ENCODE results near the gene TLR4. TPM values are rescaled to one million over a fixed set of nuclear protein-coding genes. Genes with fewer than 3 reads are reported as not detected.

TLR4 gene
- total RNA-seq, 4 donors from 2014 or later: 14.0 to 33.1 (median 21.9) TPM

DNA sequence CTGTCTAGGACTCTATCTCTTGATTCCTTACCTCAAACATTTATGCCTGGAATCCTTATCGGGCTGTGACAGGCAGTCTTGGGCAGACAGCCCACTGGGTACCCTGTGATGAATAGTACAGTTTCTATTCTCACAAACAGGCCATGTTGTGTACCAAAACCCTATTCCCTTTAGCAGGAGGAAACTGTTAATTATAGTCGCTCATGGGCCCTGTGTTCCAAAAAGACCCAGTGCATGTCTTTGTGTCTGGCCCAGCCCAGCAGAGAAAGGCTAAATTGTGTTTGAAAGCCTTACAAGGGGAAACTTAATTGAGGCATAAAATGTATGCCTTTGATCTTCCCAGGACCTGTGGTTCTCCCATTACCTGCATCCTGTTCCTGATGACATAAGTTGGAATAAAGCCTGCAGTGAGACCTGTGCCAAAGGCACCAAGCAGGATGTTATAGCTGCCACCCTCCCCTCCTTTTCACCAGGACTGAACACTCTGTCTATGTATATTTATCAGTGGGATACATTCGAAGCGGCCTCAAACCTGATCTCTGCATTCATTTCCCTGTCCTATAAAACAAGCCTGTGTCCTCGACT lies 43.3 kb downstream of the TLR4 start:
- H3K27ac ChIP-seq: no peak overlapping the region
- H3K4me3 ChIP-seq: no peak overlapping the region
- 51 to 66% methylated on average over 5 of the region's 5 CpGs for WGBS, 2 donors
- TF ChIP-seq POLR2A (IDR thresholded peaks at IDR 0.05) (no peak), EP300 (IDR thresholded peaks at IDR 0.05) (no peak)
- TF ChIP-seq, protein P1, sequence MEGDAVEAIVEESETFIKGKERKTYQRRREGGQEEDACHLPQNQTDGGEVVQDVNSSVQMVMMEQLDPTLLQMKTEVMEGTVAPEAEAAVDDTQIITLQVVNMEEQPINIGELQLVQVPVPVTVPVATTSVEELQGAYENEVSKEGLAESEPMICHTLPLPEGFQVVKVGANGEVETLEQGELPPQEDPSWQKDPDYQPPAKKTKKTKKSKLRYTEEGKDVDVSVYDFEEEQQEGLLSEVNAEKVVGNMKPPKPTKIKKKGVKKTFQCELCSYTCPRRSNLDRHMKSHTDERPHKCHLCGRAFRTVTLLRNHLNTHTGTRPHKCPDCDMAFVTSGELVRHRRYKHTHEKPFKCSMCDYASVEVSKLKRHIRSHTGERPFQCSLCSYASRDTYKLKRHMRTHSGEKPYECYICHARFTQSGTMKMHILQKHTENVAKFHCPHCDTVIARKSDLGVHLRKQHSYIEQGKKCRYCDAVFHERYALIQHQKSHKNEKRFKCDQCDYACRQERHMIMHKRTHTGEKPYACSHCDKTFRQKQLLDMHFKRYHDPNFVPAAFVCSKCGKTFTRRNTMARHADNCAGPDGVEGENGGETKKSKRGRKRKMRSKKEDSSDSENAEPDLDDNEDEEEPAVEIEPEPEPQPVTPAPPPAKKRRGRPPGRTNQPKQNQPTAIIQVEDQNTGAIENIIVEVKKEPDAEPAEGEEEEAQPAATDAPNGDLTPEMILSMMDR (IDR thresholded peaks at IDR 0.05): no peak
- H3K36me3 ChIP-seq: no peaks in the 10 kb centered on the region
- H3K4me1 ChIP-seq: peaks cover 0 to 11% (median 2%) of the 10 kb centered on the region in 4 donors
- no peaks in the 10 kb centered on the region for H3K9me3 ChIP-seq
- H3K27me3 ChIP-seq: peaks cover 0 to 14% of the 10 kb centered on the region in 2 donors
- DNase-seq (ENCODE audit: low spot score in 2 of 2): no peak

DNA sequence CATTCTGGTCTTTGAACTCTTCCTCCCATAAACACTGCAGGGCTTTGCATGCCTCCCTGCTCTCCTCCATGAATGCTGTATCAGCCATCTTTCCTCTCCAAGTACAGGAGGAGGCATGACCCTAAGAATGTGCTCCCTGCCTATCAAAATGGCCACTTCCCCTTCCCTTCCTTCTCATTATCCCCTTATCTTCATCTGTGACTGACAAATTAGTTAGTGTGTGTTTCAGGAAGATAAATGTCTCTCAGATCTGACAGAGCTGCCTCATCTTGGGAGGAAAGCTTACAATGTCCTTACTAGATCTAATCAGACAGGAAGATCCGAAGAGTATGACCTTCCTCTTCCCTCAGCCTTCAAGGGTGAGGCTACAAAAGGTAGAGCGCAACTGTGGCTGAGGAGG lies 46.2 kb downstream of the TLR4 start:
- Histone ChIP-seq H3K27ac (no peak overlapping the region), H3K4me1 (peaks cover 0 to 4% (median 1%) of the 10 kb centered on the region in 4 donors), H3K27me3 (peaks cover 0 to 10% of the 10 kb centered on the region in 2 donors), H3K4me3 (no peak overlapping the region), H3K9me3 (no peaks in the 10 kb centered on the region), H3K36me3 (no peaks in the 10 kb centered on the region)
- no peak for DNase-seq (ENCODE audit: low spot score in 2 of 2)
- WGBS, 2 donors: 87 to 91% methylated on average over 2 of the region's 2 CpGs
- TF ChIP-seq POLR2A (IDR thresholded peaks at IDR 0.05): no peak
- TF ChIP-seq EP300 (IDR thresholded peaks at IDR 0.05): no peak
- TF ChIP-seq, protein P1 (IDR thresholded peaks at IDR 0.05): no peak

DNA sequence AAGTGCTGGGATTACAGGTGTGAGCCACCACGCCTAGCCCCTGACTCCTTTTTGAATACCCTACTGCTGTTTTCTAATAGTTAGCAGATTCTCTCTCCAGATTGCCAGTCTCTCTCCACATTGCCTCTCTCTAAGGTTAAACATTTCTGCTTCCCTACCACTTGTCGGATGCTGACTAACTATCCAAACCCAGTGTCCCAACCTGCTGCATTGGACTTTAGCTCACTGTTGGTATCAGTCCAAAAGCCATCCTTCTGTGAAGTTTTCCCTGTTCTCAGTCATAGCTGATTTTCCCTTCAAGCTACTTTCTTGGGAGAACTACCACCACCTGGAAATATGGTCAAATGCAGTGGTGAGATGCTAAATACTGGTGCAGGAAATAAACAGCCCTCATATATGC lies 48.7 kb downstream of the TLR4 start:
- Histone ChIP-seq H3K9me3 (no peaks in the 10 kb centered on the region), H3K27me3 (no peaks in the 10 kb centered on the region), H3K36me3 (no peaks in the 10 kb centered on the region), H3K27ac (no peak overlapping the region), H3K4me3 (no peak overlapping the region), H3K4me1 (no peaks in the 10 kb centered on the region)
- no peak for DNase-seq (ENCODE audit: low spot score in 2 of 2)
- TF ChIP-seq EP300 (IDR thresholded peaks at IDR 0.05) (no peak), POLR2A (IDR thresholded peaks at IDR 0.05) (no peak)
- TF ChIP-seq, protein P1 (IDR thresholded peaks at IDR 0.05): no peak
- WGBS, 2 donors: 93 to 94% methylated on average over 2 of the region's 2 CpGs

DNA sequence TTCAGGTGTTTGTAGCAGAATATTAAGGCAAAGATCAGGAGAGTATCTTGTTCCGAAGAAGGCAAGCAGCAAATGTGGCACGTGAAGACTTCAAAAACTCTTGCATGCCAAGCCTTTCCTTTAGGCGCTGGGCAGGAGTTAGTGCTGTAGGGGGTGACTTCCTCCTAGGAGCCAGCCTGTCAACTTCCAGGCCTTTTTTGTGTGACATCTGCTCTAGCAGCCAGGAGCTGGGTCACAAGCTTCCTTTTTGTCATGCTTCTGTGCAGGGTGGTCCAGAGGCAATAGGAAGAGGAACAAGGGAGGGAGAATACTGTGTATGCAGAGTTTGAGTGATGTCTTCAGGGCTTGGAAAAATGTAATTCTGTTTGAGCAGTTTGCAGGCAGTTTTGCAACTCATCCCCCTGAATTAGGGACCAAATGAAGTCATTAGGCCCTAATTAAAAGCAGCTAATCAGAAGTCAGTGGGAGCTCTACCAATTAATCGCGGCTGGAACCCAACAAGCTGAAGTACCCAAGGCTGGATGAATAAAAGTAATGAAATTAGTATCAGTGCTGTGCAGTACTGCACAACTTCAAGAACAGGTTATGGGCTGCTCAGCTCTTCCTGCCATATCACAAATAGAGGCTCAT lies 53.5 kb downstream of the TLR4 start:
- DNase-seq (ENCODE audit: low spot score in 2 of 2): no peak
- no peaks in the 10 kb centered on the region for H3K9me3 ChIP-seq
- no peak for TF ChIP-seq EP300 (IDR thresholded peaks at IDR 0.05)
- TF ChIP-seq, protein P1 (IDR thresholded peaks at IDR 0.05): no peak
- TF ChIP-seq POLR2A (IDR thresholded peaks at IDR 0.05): no peak
- no peaks in the 10 kb centered on the region for H3K27me3 ChIP-seq
- no peak overlapping the region for H3K27ac ChIP-seq
- H3K4me1 ChIP-seq: no peaks in the 10 kb centered on the region
- H3K36me3 ChIP-seq: no peaks in the 10 kb centered on the region
- 52% methylated on average over 5 of the region's 5 CpGs for WGBS, 2 donors
- no peak overlapping the region for H3K4me3 ChIP-seq

DNA sequence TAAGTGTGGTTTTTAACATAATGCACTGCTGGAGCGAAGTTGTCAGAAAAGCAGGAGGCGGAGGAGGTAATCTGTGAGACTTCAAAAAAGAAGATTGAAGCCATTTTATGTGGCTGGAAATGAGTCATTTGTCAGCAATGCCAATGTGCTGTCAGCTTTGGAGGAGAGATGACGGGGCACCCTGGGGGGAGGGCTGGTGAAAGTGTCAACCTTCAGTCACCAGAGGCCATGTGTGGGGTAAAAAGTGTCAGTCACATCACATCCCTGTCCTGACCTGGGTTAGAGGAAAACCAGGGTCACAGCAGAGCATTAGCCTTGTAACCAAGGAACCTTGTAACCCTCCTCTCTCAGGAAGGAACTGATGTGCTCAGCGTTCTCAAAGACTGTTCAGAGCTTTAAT lies 59.1 kb downstream of the TLR4 start:
- Histone ChIP-seq H3K36me3 (no peaks in the 10 kb centered on the region), H3K27me3 (no peaks in the 10 kb centered on the region), H3K27ac (no peak overlapping the region), H3K4me3 (no peak overlapping the region), H3K9me3 (no peaks in the 10 kb centered on the region), H3K4me1 (no peaks in the 10 kb centered on the region)
- TF ChIP-seq EP300 (IDR thresholded peaks at IDR 0.05) (no peak), POLR2A (IDR thresholded peaks at IDR 0.05) (no peak)
- TF ChIP-seq, protein P1 (IDR thresholded peaks at IDR 0.05): no peak
- 47 to 67% methylated on average over 4 of the region's 4 CpGs for WGBS, 2 donors
- no peak for DNase-seq (ENCODE audit: low spot score in 2 of 2)

All from tibial nerve (tissue), 4 donors.